ENCODE measurements around the gene NFIA.
"Not testable (repeated sequence)": the region's sequence is repeated elsewhere in the genome, so short reads cannot be mapped to it uniquely, and the experiment has no call there.

Gene NFIA

DNA sequence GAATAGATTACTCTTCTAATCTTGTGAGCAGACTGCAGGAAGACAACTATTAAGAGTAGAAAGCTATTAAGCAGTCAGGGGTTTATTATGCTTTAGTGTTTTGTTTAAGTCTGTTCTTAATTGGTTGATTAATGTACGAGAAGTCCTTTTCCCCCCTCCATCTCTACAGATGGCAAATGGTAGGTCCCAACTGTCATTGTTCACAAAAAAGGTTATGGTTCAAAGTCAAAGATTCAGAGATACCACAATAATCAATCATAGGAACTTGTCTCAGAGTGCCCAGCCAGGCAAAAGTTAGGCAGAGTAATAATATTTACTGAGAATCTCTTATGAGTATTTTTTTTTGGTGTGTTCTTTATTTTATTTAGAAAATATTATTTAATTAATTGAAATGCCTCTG, 26.8 kb downstream of the NFIA start:
- no peak for DNase-seq

DNA sequence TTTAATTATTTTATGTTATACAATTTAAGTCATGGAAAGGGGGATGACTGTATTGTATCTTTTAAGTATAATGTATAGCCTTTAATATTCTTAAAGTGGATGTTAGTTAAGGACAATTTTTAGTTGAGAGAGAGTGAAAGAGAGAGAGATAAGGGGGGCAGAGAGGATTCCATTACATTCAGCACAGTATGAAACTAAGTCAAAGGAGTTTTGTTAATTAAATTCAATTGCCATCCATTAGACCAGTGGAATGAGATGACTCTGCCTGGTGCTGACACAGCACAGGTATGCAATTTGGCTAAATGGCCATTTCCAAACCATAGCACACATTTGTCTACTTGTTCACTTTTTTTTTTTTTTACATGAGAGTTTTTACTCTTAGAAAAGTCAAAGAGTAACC, 27.5 kb downstream of the NFIA start:
- DNase-seq, result no peak

DNA sequence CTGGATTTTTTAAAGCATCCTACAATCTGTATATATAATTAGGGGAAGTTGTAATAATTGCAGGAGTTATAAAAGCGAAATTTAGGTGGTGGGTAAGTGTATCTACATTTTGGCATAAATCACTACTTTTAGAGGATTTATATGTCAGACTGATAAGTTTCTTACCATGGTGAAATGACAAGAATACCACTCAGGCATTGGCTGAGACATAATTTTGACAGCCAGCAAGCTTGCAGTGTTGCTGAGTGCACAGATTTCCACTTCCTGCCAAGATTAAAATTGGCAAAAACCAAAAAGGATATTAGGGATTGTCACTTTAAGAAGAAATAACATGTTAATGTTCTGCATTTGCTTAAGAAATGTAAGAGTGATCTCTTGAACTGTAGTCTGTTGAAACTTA, 28.2 kb downstream of the NFIA start:
- no peak for DNase-seq

- no peak for DNase-seq
Observed at GRCh38 chr1:61111084-61112004, 29.0 kb downstream of the NFIA start.

- DNase-seq, result no peak
Observed at GRCh38 chr1:61114178-61114870, 32.0 kb downstream of the NFIA start.

DNA sequence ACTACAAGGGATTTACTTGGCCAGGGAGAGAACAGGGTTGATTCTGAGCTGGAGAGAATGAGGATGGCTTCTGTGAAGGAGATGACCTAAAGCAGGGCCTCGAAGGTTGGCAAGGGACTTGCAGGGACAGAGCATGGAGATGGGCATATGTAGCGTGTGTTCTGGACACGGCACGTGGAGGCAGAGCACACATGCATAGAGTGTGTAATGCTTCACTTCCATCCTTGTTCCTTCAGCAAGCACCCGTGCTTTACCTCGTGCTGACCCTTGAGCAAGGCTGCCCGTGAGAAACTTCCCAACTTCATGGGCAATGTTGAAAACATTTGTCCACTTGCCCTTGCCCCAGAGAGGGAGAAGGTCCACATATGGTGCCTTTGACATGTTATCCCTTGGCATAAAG, 33.1 kb downstream of the NFIA start:
- DNase-seq, result no peak

DNA sequence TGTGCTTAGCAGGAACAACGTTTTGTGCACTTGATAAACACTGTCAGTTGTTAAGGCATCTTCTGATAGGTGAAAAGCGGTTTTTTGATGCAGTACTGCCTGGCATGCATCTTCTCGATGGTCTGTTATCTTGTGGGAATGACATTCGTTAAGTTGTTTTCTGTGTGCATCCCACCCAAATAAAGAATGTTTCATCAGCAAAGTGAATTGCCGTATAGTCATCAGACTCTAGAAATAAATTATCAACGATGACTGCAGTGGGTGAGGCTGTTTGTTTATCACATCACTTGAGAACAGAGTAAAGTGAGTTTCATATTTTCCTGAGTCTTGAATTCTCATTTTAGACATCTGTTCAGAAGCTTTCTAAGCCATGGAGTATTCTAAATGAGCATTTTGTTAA, 34.1 kb downstream of the NFIA start:
- no peak for DNase-seq

GRCh38 chr1:61117283-61117682, 34.9 kb downstream of the NFIA start:
- no peak for DNase-seq

- no peak for DNase-seq
Observed at GRCh38 chr1:61119085-61119484, 36.7 kb downstream of the NFIA start.

DNA sequence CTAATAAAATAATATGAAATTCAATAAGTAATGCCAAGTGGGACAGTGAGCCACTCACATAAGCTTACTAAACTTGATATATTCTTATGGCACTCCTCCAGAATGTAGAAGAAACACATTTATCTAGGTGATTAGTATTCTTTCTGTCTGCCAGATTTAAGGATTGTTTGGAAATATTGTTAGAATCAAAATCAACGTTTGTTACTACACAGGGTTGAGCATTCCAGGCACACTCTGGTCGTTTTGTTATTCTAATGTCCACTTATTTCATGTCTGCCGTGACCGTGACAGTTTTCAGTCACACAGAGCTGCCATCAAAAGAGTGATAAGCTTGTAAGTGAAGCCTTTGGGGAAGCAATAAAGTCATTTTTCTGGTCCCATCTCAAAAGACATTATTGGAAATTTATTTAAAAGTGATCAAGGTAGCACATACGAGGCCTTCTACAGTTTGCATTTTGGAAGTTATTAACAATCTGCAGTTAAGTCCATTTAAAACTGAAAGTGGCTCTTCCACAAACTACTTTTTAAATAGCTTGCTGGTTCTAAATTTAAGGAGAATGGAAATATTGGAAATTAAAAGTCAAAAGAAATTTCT, 38.0 kb downstream of the NFIA start:
- no peak for DNase-seq

DNA sequence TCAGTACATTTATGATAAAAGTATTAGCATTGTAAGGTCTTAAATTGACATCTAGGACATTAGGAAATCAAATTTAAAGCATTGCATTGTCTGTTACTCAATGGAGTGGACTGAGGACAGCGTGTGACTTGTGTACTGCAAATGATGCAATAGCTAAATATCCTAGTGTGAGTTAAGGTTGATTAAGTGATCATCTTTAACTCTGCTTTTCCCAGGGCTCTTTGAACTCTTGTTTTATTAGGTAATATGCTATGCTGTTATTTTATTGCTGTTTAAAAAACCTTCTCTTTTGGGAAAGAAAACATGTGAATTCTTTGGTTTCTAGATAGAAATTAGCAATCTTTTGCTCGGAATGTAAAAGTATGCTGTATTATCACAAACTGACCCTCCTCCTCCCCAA, 38.6 kb downstream of the NFIA start:
- DNase-seq, result no peak

DNA sequence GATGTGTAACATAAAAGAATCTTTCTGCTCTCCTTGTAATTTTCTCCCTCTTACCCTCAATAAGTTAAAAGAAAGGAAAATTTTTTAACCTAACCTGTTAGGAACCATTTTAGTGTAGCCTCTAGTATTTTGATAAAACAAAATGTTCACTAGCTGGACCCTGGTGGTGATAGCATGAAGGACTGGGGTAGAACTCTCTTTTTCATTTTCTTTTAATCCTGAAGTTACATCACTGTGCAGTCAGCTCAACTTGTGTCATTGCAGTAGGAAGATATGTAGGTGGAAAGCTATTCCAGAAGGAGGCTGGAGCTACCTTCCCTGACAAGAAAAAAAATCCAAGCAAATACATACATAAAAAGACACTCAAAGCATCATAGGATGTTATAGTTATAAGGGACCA, 39.3 kb downstream of the NFIA start:
- DNase-seq, result no peak

DNA sequence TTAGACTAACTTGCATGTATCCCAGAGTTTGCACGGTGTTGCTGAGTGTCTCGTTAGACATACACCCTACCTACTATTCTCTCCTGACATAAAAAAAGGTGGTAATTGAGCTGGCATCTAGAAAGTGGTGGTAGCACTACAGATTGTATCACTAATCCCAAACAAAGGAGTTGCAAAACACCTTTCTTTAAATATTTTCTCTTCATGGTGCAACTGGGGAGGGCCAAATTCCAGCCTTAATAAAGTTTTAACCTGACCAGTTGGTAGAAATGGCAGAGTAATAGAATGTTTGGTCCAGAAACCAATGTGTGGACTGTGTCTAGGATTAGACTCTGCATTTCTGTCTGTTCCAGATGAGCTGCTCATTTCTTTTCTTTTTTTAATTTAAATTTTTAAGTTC, 40.0 kb downstream of the NFIA start:
- no peak for DNase-seq

GRCh38 chr1:61123326-61123725, 41.0 kb downstream of the NFIA start:
- no peak for DNase-seq

GRCh38 chr1:61124078-61124477, 41.7 kb downstream of the NFIA start:
- no peak for DNase-seq

GRCh38 chr1:61124696-61125095, 42.3 kb downstream of the NFIA start:
- DNase-seq, result no peak

GRCh38 chr1:61125263-61125662, 42.9 kb downstream of the NFIA start:
- DNase-seq, result no peak

- DNase-seq, result no peak
Observed at GRCh38 chr1:61125895-61126294, 43.5 kb downstream of the NFIA start.

DNA sequence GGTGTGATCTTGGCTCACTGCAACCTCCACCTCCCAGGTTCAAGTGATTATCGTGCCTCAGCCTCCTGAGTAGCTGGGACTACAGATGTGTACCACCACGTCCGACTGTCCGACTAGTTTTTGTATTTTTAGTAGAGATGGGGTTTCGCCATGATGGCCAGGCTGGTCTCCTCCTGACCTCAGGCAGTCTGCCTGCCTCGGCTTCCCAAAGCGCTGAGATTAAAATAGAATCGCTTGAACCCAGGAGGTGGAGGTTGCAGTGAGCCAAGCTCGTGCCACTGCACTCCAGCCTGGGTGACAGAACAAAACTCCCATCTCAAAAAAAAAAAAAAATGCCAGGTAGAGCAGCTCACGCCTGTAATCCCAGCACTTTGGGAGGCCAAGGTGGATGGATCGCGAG, 44.5 kb downstream of the NFIA start:
- DNase-seq, result not testable (repeated sequence)

DNA sequence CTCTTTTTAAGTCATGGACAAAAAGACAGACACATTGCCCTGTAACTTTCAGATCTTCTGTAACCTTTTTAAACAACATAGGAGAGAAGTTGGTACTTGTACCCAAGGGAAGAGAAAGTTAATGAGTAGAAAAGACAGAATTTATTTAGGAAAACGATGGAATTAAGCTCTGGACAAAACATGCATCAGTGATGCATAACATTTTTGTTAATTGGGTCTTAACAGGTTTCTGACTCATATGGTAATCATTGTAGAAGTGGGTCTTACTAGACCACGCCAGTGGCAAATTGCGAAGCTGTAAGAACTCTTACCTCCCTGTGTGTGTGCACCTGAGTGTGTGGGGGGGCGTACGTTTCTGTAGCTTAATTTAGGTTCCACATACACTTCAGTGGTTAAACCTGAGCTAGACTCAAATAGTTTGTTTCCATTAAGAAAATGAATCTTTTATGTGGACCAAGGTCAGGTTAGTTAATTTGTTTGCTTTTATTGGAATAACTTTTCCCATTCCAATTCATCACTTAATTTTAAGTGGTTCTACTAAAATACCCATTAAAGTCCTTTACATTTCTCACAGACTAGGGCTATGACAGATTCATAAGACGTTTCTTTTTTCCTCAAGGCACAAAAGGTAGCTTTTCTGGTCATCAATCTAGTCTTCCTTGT, 48.1 kb downstream of the NFIA start:
- DNase-seq, result no peak

- no peak for DNase-seq
Observed at GRCh38 chr1:61131248-61131647, 48.9 kb downstream of the NFIA start.

DNA sequence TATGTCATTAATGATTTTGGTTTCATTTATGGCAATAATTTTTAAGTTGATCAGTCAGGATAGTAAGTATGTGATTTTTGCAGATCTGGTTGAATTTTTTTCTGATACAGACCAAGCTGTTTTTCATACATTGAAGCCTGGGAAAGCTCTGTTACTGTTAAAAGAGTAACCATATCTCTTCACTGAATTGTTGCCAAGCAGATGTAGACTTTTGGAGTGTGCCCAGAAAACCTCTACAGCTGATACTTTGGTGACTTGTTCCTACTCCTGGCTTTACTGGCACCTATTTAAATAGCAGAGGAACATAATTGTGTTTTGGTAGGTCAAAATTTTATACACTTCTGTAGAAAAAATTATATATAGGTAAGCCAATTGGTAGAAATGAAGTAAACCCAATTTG, 49.4 kb downstream of the NFIA start:
- no peak for DNase-seq

GRCh38 chr1:61132176-61132638, 49.8 kb downstream of the NFIA start:
- DNase-seq, result no peak
